GM23338 (cell line): ENCODE results near the gene MYO5B. TPM values are rescaled to one million over a fixed set of nuclear protein-coding genes. Genes with fewer than 3 reads are reported as not detected.

Experiments
- ATAC-seq: fragments of 200-7000 bp; cut with Tn5 transposase; 3 replicates; pipeline ENCODE4 v1.9.1; 2020
- DNase-seq: peaks from one replicate; pipeline ENCODE4 v3.0.0-alpha.2; 2015; ENCODE audit warnings: low spot score
- H2AFZ ChIP-seq: fragments of 200-600 bp; sonication (generic); 2 replicates; pipeline ENCODE4 v1.8.0; 2016; ENCODE audit warnings: antibody characterized with exemption, mild to moderate bottlenecking, moderate library complexity
- H3F3A ChIP-seq: fragments of 200-600 bp; sonication (generic); replicated peaks from 2 replicates; pipeline ENCODE4 v1.8.0; 2017; ENCODE audit warnings: antibody characterized with exemption, mixed run types, low read depth
- H3K27ac ChIP-seq: fragments of 200-600 bp; sonication (generic); 2 replicates; pipeline ENCODE4 v1.6.1; 2016; ENCODE audit warnings: low read depth
- H3K27me3 ChIP-seq: fragments of 200-600 bp; sonication (generic); 2 replicates; pipeline ENCODE4 v1.8.0; 2016; ENCODE audit warnings: mild to moderate bottlenecking, mixed run types, moderate library complexity; ENCODE audit not compliant: insufficient read depth
- H3K36me3 ChIP-seq: fragments of 200-600 bp; sonication (generic); 2 replicates; pipeline ENCODE4 v1.8.0; 2016; ENCODE audit warnings: mild to moderate bottlenecking; ENCODE audit not compliant: insufficient read depth
- H3K4me1 ChIP-seq: fragments of 200-600 bp; sonication (generic); 2 replicates; pipeline ENCODE4 v1.8.0; 2016; ENCODE audit warnings: mild to moderate bottlenecking, moderate library complexity; ENCODE audit not compliant: insufficient read depth
- H3K4me2 ChIP-seq: fragments of 200-600 bp; sonication (generic); 2 replicates; pipeline ENCODE4 v1.7.1; 2017; ENCODE audit warnings: mixed run types
- H3K4me3 ChIP-seq: fragments of 200-600 bp; sonication (generic); 2 replicates; pipeline ENCODE4 v1.6.1; 2016; ENCODE audit warnings: mixed run types
- H3K79me2 ChIP-seq: fragments of 200-600 bp; sonication (generic); replicated peaks from 2 replicates; pipeline ENCODE4 v1.8.0; 2017; ENCODE audit warnings: mild to moderate bottlenecking; ENCODE audit not compliant: insufficient read depth
- H3K9me2 ChIP-seq: fragments of 200-600 bp; sonication (generic); 2 replicates; pipeline ENCODE4 v1.8.0; 2017; ENCODE audit not compliant: insufficient read depth
- H4K20me1 ChIP-seq: fragments of 200-600 bp; sonication (generic); replicated peaks from 2 replicates; pipeline ENCODE4 v1.8.0; 2017; ENCODE audit warnings: mild to moderate bottlenecking; ENCODE audit not compliant: insufficient read depth
- H3K27ac Mint-ChIP-seq: 2 replicates; pipeline ENCODE4 v1.8.0; 2020; ENCODE audit warnings: inconsistent platforms, mild to moderate bottlenecking, moderate library complexity, mixed read lengths
- H3K27me3 Mint-ChIP-seq: 3 replicates; pipeline ENCODE4 v1.8.0; 2022; ENCODE audit warnings: low read depth, mild to moderate bottlenecking, moderate library complexity, mixed read lengths, inconsistent platforms; ENCODE audit not compliant: insufficient read depth, poor library complexity
- H3K36me3 Mint-ChIP-seq: 3 replicates; pipeline ENCODE4 v1.8.0; 2021; ENCODE audit warnings: low read depth, mild to moderate bottlenecking, inconsistent platforms, moderate library complexity, mixed read lengths
- H3K4me1 Mint-ChIP-seq: 3 replicates; pipeline ENCODE4 v1.8.0; 2020; ENCODE audit warnings: mild to moderate bottlenecking, inconsistent platforms, mixed read lengths
- H3K4me3 Mint-ChIP-seq: 3 replicates; pipeline ENCODE4 v1.8.0; 2021; ENCODE audit warnings: moderate library complexity, mild to moderate bottlenecking, inconsistent platforms, mixed read lengths
- H3K9me3 Mint-ChIP-seq: 3 replicates; pipeline ENCODE4 v1.8.0; 2020; ENCODE audit warnings: moderate library complexity, mild to moderate bottlenecking, inconsistent platforms, mixed read lengths
- CREB1 ChIP-seq: fragments of 250-450 bp; sonication (Bioruptor Pico); IDR thresholded peaks from 2 replicates; pipeline ENCODE4 v1.5.0; 2020; ENCODE audit warnings: low read depth, mild to moderate bottlenecking, moderate library complexity
- EZH2 ChIP-seq: fragments of 200-600 bp; sonication (generic); IDR thresholded peaks from one replicate; pipeline ENCODE4 v1.8.0; 2017; ENCODE audit warnings: antibody characterized with exemption, mild to moderate bottlenecking, low read depth; ENCODE audit not compliant: unreplicated experiment
- EZH2phosphoT487 ChIP-seq: fragments of 200-600 bp; sonication (generic); IDR thresholded peaks from one replicate; pipeline ENCODE4 v1.8.1; 2018; ENCODE audit warnings: antibody characterized with exemption; ENCODE audit not compliant: unreplicated experiment
- JUNB ChIP-seq: IDR thresholded peaks from one replicate; pipeline ENCODE4 v1.6.1; 2016; ENCODE audit warnings: antibody characterized with exemption; ENCODE audit not compliant: unreplicated experiment
- STAT1 ChIP-seq: IDR thresholded peaks from one replicate; pipeline ENCODE4 v1.6.1; 2016; ENCODE audit warnings: antibody characterized with exemption; ENCODE audit not compliant: unreplicated experiment
- ZNF331 ChIP-seq: fragments of 250-450 bp; sonication (Bioruptor Pico); IDR thresholded peaks from 2 replicates; pipeline ENCODE4 v1.5.0; 2020; ENCODE audit warnings: low read depth, mild to moderate bottlenecking, moderate library complexity
- polyA plus RNA-seq: library from polyadenylated mRNA; unstranded; fragments of >200 nt; fragmentation: Nextera tagmentation; extraction: Ambion mirVana; gene quantifications from 2 replicates; pipeline ENCODE4 v1.2.1, GENCODE V29; 2016
- total RNA-seq: library from RNA; depleted of rRNA; stranded (reverse); fragments of >200 nt; shearing (Covaris generic); gene quantifications from 2 replicates; pipeline ENCODE4 v1.2.3, GENCODE V29; 2014
- TF ChIP-seq, protein P1 (sequence below): IDR thresholded peaks from one replicate; pipeline ENCODE4 v1.6.1; 2018; ENCODE audit warnings: antibody characterized with exemption; ENCODE audit not compliant: unreplicated experiment
- TF ChIP-seq, protein P2 (sequence below): fragments of 250-450 bp; sonication (Bioruptor Pico); IDR thresholded peaks from 2 replicates; pipeline ENCODE4 v1.5.0; 2020; ENCODE audit warnings: mild to moderate bottlenecking, moderate library complexity
- TF ChIP-seq, protein P3 (sequence below): IDR thresholded peaks from 2 replicates; pipeline ENCODE4 v1.6.1; 2016; ENCODE audit warnings: antibody characterized with exemption

MYO5B gene
- total and polyA plus RNA-seq, 2 experiments from 2014 or later = 3.2 to 19.1 TPM

DNA sequence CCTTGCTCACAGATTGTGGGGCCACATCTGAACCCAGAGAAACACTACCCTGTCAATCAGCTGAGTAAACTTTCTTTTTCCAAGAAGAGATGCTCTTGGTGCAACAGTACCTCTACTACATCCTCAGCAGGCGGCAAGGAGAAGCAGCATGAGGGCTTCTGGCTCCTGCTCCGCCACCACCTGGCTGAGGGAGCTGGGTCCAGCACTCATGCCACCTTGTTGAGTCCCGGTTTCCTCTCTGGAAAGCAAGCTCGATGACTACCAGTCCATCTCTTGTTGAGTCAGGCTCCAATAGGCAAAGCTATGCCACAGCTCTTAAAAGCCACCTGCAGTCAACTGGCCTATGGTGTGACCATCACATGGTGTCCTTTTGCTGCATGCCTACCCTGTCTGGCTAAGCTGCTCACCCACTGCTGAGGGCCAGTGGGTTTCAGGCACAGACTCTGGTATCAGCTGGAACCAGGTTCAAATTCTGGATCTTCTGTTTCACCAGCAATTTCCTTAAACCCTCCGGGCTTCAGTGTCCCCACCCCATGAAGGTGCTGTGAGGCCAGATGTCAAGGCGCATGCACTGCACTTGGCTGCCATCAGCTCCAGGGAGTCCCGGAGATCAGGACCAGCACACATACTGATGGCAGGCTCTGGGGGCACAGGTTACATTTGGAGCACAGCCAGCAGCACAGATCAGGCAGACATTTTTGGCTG, 339.1 kb downstream of the MYO5B start (continued):
- TF ChIP-seq, protein P1, sequence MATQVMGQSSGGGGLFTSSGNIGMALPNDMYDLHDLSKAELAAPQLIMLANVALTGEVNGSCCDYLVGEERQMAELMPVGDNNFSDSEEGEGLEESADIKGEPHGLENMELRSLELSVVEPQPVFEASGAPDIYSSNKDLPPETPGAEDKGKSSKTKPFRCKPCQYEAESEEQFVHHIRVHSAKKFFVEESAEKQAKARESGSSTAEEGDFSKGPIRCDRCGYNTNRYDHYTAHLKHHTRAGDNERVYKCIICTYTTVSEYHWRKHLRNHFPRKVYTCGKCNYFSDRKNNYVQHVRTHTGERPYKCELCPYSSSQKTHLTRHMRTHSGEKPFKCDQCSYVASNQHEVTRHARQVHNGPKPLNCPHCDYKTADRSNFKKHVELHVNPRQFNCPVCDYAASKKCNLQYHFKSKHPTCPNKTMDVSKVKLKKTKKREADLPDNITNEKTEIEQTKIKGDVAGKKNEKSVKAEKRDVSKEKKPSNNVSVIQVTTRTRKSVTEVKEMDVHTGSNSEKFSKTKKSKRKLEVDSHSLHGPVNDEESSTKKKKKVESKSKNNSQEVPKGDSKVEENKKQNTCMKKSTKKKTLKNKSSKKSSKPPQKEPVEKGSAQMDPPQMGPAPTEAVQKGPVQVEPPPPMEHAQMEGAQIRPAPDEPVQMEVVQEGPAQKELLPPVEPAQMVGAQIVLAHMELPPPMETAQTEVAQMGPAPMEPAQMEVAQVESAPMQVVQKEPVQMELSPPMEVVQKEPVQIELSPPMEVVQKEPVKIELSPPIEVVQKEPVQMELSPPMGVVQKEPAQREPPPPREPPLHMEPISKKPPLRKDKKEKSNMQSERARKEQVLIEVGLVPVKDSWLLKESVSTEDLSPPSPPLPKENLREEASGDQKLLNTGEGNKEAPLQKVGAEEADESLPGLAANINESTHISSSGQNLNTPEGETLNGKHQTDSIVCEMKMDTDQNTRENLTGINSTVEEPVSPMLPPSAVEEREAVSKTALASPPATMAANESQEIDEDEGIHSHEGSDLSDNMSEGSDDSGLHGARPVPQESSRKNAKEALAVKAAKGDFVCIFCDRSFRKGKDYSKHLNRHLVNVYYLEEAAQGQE = no peak
- no peak for TF ChIP-seq ZNF331 (CRISPR knock-in tag)
- TF ChIP-seq CREB1 (CRISPR knock-in tag) = no peak

DNA sequence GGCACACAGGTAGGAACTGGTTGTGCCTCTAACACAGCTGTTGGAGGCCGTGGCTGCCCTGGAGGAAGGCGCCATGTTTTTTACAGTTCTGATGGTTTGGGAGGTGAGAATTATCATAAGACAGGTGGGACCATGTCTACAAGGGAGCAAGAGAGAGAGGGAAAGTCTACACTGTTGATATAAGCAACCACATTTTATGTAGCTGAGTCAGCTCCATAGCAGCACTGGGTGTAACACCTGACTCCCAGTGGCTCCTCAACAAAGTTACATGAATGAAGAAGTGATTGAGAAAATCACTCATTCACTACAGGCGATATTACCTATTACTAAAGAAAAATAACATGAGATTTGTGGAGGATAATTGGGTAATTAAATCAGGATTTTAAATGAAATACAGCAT, 340.3 kb downstream of the MYO5B start:
- Histone ChIP-seq H2AFZ (no peak overlapping the region), H3K79me2 (no peaks in the 10 kb centered on the region), H3K36me3 (no peaks in the 10 kb centered on the region), H3K27ac (no peak overlapping the region), H3K4me2 (no peak overlapping the region), H3F3A (no peaks in the 10 kb centered on the region), H3K27me3 (no peaks in the 10 kb centered on the region), H3K4me3 (no peak overlapping the region), H3K4me1 (peaks cover 9% of the 10 kb centered on the region), H3K9me2 (no peaks in the 10 kb centered on the region), H4K20me1 (no peaks in the 10 kb centered on the region)
- H3K4me3 Mint-ChIP-seq = no peak overlapping the region
- H3K36me3 Mint-ChIP-seq = no peaks in the 10 kb centered on the region
- ATAC-seq (no peak), DNase-seq (no peak)
- H3K4me1 Mint-ChIP-seq = peaks cover 12% of the 10 kb centered on the region; the same call in 2 of the 3 replicates
- no peak overlapping the region for H3K27ac Mint-ChIP-seq
- no peaks in the 10 kb centered on the region for H3K9me3 Mint-ChIP-seq
- H3K27me3 Mint-ChIP-seq = peaks cover 3% of the 10 kb centered on the region
- TF ChIP-seq STAT1 (no peak), ZNF331 (CRISPR knock-in tag) (no peak), EZH2phosphoT487 (no peak), CREB1 (CRISPR knock-in tag) (no peak), JUNB (no peak), EZH2 (no peak)
- TF ChIP-seq, protein P2, sequence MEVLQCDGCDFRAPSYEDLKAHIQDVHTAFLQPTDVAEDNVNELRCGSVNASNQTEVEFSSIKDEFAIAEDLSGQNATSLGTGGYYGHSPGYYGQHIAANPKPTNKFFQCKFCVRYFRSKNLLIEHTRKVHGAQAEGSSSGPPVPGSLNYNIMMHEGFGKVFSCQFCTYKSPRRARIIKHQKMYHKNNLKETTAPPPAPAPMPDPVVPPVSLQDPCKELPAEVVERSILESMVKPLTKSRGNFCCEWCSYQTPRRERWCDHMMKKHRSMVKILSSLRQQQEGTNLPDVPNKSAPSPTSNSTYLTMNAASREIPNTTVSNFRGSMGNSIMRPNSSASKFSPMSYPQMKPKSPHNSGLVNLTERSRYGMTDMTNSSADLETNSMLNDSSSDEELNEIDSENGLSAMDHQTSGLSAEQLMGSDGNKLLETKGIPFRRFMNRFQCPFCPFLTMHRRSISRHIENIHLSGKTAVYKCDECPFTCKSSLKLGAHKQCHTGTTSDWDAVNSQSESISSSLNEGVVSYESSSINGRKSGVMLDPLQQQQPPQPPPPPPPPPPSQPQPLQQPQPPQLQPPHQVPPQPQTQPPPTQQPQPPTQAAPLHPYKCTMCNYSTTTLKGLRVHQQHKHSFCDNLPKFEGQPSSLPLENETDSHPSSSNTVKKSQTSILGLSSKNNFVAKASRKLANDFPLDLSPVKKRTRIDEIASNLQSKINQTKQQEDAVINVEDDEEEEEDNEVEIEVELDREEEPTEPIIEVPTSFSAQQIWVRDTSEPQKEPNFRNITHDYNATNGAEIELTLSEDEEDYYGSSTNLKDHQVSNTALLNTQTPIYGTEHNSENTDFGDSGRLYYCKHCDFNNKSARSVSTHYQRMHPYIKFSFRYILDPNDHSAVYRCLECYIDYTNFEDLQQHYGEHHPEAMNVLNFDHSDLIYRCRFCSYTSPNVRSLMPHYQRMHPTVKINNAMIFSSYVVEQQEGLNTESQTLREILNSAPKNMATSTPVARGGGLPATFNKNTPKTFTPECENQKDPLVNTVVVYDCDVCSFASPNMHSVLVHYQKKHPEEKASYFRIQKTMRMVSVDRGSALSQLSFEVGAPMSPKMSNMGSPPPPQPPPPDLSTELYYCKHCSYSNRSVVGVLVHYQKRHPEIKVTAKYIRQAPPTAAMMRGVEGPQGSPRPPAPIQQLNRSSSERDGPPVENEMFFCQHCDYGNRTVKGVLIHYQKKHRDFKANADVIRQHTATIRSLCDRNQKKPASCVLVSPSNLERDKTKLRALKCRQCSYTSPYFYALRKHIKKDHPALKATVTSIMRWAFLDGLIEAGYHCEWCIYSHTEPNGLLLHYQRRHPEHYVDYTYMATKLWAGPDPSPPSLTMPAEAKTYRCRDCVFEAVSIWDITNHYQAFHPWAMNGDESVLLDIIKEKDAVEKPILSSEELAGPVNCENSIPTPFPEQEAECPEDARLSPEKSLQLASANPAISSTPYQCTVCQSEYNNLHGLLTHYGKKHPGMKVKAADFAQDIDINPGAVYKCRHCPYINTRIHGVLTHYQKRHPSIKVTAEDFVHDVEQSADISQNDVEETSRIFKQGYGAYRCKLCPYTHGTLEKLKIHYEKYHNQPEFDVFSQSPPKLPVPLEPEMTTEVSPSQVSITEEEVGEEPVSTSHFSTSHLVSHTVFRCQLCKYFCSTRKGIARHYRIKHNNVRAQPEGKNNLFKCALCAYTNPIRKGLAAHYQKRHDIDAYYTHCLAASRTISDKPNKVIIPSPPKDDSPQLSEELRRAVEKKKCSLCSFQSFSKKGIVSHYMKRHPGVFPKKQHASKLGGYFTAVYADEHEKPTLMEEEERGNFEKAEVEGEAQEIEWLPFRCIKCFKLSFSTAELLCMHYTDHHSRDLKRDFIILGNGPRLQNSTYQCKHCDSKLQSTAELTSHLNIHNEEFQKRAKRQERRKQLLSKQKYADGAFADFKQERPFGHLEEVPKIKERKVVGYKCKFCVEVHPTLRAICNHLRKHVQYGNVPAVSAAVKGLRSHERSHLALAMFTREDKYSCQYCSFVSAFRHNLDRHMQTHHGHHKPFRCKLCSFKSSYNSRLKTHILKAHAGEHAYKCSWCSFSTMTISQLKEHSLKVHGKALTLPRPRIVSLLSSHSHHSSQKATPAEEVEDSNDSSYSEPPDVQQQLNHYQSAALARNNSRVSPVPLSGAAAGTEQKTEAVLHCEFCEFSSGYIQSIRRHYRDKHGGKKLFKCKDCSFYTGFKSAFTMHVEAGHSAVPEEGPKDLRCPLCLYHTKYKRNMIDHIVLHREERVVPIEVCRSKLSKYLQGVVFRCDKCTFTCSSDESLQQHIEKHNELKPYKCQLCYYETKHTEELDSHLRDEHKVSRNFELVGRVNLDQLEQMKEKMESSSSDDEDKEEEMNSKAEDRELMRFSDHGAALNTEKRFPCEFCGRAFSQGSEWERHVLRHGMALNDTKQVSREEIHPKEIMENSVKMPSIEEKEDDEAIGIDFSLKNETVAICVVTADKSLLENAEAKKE = no peak
- TF ChIP-seq, protein P3, sequence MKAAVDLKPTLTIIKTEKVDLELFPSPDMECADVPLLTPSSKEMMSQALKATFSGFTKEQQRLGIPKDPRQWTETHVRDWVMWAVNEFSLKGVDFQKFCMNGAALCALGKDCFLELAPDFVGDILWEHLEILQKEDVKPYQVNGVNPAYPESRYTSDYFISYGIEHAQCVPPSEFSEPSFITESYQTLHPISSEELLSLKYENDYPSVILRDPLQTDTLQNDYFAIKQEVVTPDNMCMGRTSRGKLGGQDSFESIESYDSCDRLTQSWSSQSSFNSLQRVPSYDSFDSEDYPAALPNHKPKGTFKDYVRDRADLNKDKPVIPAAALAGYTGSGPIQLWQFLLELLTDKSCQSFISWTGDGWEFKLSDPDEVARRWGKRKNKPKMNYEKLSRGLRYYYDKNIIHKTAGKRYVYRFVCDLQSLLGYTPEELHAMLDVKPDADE = no peak
- TF ChIP-seq, protein P1 = no peak
